ENCODE measurements around the gene BRAT1.

BRAT1 gene

DNA sequence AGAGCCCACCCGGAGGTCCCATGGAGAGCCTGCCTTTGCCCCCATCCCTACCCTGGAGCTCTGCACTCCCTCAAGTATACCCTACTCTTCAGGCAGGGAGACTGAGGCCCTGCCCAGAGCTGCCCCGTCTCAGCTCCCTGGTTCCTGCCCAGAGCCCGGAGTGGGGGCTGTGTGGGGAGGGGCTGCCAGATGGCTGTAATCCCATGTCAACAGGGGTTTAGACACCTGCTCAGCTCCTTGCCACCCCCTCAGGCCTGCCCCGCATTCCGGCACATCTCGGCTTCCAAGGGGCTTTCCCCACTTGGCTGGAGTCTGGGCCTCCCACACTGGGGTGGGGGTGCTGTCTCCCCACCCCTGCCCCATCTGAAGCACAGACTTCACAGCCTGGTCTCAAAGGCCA is 56.6 kb downstream of the BRAT1 start:
- Mint-ChIP-seq H3K27me3 (no peaks in the 10 kb centered on the region), H3K27ac (no peak overlapping the region), H3K4me3 (no peak overlapping the region), H3K36me3 (ENCODE audit: low read depth) (no peaks in the 10 kb centered on the region), H3K4me1 (ENCODE audit: low read depth) (peaks cover 4% of the 10 kb centered on the region), H3K9me3 (no peaks in the 10 kb centered on the region)

DNA sequence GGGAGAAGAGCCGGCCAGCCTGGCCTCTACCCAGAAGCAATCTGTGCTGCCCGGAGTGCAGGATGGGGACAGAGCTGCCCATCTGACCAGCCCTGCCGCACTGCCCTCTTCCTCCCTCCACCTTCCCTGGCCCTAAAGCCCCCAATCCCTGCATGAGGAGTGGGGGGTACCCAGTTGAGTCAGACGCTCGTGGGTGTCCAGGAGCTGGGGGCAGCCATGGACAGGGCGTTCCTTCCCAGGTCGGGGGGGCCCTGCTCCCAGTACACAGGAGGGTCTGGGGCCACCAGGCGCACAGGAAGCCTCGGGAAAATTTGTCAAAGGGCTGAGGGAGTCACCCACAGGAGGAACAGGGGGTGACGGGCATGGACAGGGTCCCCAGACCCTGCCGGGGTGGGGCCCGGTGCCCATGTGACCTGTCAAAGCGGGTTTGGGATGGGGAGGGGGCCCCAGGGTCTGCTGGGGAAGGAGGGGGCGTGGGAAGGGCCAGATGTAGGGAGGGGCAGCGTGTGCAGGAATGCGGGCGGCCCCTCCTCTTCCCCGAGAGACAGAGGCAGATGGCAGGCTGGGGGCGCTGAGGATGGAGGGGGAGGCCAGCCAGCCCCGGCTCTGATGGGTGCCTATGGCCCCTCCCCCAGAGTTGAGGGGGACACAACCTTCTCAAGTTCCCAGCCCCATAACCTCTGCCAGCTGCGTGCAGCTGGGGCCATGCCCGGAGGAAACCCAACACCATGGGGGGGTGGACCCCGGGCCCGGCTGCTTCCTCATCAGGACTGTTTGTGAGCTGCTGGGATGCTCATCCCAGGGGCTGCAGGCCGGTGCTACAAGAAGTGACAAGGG is 57.6 kb downstream of the BRAT1 start:
- no peaks in the 10 kb centered on the region for H3K27me3 Mint-ChIP-seq
- no peak overlapping the region for H3K4me3 Mint-ChIP-seq
- H3K36me3 Mint-ChIP-seq (ENCODE audit: low read depth) = no peaks in the 10 kb centered on the region
- no peaks in the 10 kb centered on the region for H3K4me1 Mint-ChIP-seq (ENCODE audit: low read depth)
- no peaks in the 10 kb centered on the region for H3K9me3 Mint-ChIP-seq
- H3K27ac Mint-ChIP-seq = no peak overlapping the region

DNA sequence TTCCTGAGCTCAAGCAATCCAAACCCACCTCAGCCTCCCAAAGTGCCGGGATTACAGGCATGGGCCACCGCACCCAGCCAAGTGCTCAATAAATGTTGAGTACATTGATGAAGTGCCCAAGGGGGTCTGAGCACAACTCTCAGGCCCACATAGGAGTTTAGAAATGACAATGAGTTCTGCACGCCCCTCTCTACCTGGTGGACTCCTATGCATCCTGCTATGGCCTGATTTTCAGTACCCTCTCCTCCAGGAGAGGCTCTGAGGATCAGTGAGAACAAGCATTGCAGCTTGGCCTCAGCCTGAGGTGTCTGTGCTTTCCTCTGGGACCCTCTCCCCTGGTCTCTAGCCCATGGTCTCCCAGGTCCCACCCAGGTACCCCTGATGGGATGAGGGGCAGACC is 58.3 kb downstream of the BRAT1 start:
- H3K27ac Mint-ChIP-seq = no peak overlapping the region
- no peak overlapping the region for H3K4me3 Mint-ChIP-seq
- H3K27me3 Mint-ChIP-seq = no peaks in the 10 kb centered on the region
- peaks cover 2% of the 10 kb centered on the region for H3K9me3 Mint-ChIP-seq
- H3K4me1 Mint-ChIP-seq (ENCODE audit: low read depth) = no peaks in the 10 kb centered on the region
- H3K36me3 Mint-ChIP-seq (ENCODE audit: low read depth) = no peaks in the 10 kb centered on the region

DNA sequence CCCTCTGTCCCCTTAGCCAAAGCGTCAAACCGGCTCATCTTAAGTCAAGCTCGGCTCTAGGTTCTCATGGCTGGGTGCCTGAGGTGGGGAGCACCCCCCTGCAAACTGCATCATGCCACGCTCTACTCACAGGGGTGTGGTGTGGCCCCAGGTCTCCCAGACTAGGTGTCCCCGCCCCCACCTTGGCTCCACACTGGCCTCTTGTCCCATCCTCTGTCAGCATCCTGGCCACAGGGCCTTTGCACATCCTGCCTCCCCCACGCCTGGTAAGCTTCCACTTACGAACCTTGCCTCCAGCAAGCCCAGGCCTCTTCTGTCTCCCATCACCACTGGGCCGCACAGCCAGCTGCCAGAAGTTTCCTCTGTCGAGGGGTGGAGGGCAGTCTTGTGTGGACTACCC is 58.9 kb downstream of the BRAT1 start:
- Mint-ChIP-seq H3K4me3 (no peak overlapping the region), H3K9me3 (peaks cover 8% of the 10 kb centered on the region), H3K27me3 (no peaks in the 10 kb centered on the region), H3K36me3 (ENCODE audit: low read depth) (no peaks in the 10 kb centered on the region), H3K27ac (no peak overlapping the region), H3K4me1 (ENCODE audit: low read depth) (no peaks in the 10 kb centered on the region)

DNA sequence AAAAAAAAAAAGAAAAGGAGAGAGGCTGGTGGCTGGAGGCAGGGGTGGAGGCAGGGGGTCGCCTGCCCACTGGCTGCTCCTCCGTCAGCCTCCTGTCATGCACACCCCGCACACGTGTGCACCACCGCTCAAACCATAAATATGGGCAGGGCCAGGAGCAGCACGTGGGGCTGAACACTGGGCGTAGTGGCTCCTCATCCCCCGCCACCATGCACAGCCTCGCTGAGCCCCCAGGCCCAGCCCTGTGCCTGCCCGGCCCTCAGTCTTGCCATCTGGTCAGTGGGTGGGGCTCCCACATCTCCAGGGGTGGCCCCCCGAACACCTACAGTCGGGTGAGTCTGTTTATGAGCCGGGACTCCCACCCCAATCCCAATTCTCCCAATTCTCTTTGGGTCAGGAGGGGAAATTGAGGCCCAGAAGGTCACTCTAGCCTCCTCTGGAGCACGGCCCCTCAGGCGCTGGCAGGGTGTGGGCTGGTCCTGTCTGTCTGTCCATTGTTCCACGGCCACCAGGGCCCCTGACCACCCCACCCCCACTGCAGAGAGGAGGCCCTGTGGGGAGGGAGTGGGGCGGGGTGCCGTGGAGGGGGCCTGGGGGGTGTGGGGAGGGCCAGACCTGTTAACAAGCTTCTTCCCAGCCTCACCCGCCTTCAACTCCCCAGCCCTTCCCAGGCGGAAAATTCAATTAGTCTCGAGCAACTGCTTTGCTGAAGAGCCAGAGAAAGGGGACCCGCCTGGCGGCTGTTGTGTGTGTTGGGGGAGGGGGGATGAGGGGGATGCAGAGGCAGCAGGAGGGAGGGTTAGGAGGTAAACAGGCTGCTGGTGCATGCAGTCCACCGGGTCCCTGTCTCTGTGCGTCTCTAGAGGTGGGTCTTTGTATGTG is 59.7 kb downstream of the BRAT1 start:
- Mint-ChIP-seq H3K36me3 (ENCODE audit: low read depth) (no peaks in the 10 kb centered on the region), H3K27me3 (no peaks in the 10 kb centered on the region), H3K9me3 (peaks cover 8% of the 10 kb centered on the region), H3K4me1 (ENCODE audit: low read depth) (no peaks in the 10 kb centered on the region), H3K27ac (no peak overlapping the region), H3K4me3 (no peak overlapping the region)

DNA sequence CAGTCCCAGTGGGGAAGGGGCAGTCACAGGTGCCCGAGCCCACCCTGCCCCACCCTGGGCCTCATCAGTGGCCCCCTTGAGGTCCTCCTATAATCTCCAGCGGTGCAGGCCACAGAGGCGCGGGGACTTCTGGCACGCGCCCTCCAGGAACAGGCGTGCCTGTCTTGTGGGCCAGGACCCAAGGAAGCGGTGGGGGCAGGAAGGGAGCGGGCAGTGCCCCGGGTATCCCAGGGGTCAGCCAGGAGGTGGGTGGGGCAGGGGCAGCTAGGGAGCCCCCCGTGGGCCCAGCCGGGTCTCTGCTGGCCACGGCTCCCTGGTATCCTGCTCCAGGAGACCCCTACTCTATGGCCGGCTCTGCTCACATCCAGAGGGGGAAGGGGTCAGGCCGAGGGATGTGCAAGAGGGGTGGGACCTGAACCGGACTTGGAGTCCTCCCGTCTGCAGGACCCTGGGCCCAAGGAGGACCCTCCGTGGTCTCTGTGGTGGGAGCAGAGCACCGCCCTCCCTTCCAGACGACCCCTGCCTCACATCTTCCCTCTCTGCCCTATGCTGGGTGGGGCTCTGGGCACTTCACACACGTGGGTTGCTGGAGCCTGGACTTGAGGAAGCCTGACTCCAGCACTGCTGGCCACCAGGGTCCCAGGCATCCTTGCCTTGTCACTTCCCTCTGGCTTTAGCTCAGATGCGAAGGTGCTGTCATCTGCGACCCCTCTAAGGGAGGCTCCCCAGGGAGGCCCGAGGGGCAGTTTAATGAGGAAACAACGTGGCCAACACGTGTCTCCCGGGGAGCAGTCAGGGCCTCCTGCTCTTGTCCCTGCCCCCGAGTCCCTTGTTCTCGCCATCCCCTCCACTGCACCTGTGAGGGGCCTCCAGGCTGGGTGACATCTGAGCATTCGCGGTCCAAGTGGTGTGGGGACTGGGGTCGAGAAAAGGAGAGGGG is 60.9 kb downstream of the BRAT1 start:
- Mint-ChIP-seq H3K36me3 (ENCODE audit: low read depth) (no peaks in the 10 kb centered on the region), H3K4me3 (no peak overlapping the region), H3K4me1 (ENCODE audit: low read depth) (no peaks in the 10 kb centered on the region), H3K9me3 (peaks cover 8% of the 10 kb centered on the region), H3K27me3 (no peaks in the 10 kb centered on the region), H3K27ac (no peak overlapping the region)

DNA sequence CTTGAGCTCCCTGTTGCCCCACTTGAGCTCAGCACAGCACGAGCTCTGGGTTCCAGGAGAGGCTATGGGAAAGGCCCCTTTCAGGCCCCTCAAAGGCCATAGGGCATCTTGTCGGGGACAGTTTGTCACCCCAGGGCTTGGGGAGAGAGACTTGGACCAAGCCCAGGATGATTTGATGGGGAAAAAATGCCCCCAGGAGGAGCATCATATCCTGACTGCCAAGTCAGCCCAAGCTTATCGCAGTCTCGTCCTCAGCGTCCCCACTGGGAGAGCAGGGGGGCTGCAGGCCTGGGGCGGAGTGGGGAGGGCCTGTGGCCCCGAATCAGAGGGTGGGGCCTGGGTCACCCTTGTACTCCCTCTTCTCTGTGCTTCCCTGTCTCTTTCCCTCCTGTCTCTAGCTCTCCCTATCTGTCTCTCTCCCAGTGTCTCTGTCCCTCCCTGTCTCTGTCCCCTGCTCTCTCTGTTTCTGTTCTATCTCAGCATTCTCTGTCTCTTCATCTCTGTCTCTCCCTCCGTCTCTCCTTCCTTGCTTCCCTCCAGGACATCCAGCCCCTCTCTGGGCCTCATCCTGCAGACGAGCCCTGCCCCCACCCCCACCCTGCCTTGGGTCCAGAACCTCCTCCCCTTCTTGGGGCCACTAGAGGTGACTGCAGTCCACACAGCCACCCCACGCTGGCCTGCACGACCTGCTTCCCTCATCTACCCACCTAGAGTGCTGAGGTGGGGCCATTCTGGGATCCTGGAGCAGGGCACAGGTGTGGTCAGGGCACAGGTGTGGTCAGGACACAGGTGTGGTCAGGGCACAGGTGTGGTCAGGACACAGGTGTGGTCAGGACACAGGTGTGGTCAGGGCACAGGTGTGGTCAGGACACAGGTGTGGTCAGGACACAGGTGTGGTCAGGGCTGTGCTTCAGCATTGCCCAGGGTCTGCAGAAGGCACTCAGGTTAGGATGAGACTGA is 61.8 kb downstream of the BRAT1 start:
- H3K4me1 Mint-ChIP-seq (ENCODE audit: low read depth) = no peaks in the 10 kb centered on the region
- H3K9me3 Mint-ChIP-seq = peaks cover 8% of the 10 kb centered on the region
- no peak overlapping the region for H3K4me3 Mint-ChIP-seq
- H3K36me3 Mint-ChIP-seq (ENCODE audit: low read depth) = no peaks in the 10 kb centered on the region
- no peaks in the 10 kb centered on the region for H3K27me3 Mint-ChIP-seq
- H3K27ac Mint-ChIP-seq = no peak overlapping the region

DNA sequence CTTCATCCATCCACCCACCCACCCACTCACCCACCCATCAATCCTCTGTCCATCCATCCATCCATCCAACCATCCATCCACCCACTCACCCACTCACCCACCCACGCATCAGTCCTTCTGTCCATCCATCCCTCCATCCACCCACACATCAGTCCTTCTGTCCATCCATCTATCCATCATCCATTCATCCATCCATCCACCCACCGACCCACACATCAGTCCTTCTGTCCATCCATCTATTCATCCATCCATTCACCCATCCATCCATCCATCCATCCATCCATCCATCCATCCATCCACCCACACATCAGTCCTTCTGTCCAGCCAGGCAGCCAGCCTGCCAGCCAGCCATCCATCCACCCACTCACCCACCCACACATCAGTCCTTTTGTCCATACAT is 63.3 kb downstream of the BRAT1 start:
- no peaks in the 10 kb centered on the region for H3K4me1 Mint-ChIP-seq (ENCODE audit: low read depth)
- peaks cover 8% of the 10 kb centered on the region for H3K9me3 Mint-ChIP-seq
- H3K4me3 Mint-ChIP-seq = no peak overlapping the region
- H3K27ac Mint-ChIP-seq = no peak overlapping the region
- H3K27me3 Mint-ChIP-seq = no peaks in the 10 kb centered on the region
- H3K36me3 Mint-ChIP-seq (ENCODE audit: low read depth) = no peaks in the 10 kb centered on the region

DNA sequence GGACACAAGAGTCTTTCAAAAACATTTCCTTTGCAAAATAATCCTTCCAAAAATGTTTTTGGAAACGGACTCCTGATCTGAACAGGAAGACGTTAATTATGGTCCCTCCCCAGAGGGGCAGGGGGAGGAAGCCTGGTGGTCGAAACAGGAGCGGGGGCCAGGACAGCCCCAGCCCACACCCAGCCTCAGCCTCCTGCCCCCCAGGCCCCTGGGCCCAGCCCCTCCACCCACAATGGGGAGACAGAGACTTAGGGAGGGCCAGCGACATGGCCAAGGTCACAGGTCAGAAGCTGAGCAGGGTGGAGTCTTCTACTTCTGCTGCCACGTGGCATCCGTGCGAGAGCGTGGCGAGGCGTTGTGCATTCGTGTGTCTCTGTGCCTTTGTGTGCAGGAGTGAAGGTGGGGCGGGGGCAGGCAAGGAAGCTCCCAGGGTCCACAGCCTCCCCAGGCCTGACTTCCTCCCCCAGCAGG is 65.1 kb downstream of the BRAT1 start:
- Mint-ChIP-seq H3K9me3 (peaks cover 8% of the 10 kb centered on the region), H3K27ac (no peak overlapping the region), H3K4me3 (no peak overlapping the region), H3K4me1 (ENCODE audit: low read depth) (no peaks in the 10 kb centered on the region), H3K36me3 (ENCODE audit: low read depth) (no peaks in the 10 kb centered on the region), H3K27me3 (no peaks in the 10 kb centered on the region)

DNA sequence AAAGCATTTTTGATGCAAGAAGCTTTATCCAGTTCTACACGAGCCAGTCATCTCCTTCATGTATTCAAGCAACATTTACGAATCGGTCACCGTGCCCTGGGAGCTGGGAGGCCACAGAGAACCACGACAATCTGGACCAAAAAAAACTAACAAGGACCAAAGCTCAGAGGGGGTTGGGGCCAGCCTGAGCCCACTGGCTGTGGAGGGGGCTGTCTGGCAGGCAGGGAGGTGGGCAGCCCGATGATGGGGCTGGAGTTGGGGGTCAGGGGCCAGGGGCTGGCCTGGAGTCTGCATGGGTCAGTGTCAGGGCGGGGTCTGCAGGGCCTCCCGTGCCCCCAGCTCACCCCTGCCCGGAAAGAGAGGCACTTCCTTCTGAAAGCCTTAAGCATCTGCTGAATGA is 66.6 kb downstream of the BRAT1 start:
- no peaks in the 10 kb centered on the region for H3K36me3 Mint-ChIP-seq (ENCODE audit: low read depth)
- peaks cover 8% of the 10 kb centered on the region for H3K9me3 Mint-ChIP-seq
- no peaks in the 10 kb centered on the region for H3K4me1 Mint-ChIP-seq (ENCODE audit: low read depth)
- H3K27ac Mint-ChIP-seq = no peak overlapping the region
- H3K4me3 Mint-ChIP-seq = no peak overlapping the region
- no peaks in the 10 kb centered on the region for H3K27me3 Mint-ChIP-seq

DNA sequence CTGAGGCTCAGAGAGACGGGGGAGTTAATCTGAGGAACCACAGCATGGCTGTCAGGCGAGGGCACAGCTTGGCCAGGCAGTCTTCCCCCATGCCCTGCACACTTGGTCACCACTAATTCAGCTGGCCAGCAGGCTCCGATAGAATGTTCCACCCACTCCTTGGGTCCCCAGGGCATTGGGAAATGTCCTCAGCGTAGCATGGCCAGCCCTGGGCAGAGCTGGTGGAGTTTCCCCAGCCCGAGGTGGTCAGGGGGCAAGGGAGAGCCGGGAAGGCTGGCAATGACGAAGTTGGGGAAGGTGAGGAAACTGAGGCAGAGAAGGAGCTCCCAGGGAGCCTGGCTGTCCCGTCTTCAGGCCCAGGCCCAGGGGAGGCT is 67.1 kb downstream of the BRAT1 start:
- Mint-ChIP-seq H3K4me3 (no peak overlapping the region), H3K27ac (no peak overlapping the region), H3K36me3 (ENCODE audit: low read depth) (no peaks in the 10 kb centered on the region), H3K9me3 (peaks cover 8% of the 10 kb centered on the region), H3K27me3 (no peaks in the 10 kb centered on the region), H3K4me1 (ENCODE audit: low read depth) (no peaks in the 10 kb centered on the region)

Data from stimulated activated naive CD8-positive, alpha-beta T cell treated with anti-CD3 and anti-CD28 coated beads, Interleukin-15, Interleukin-2, amounts not matched to agents 100 ng/mL and 50 ng/mL, for 24 hours (primary cell).